Measurements from ENCODE around the gene DDHD1.
"Not testable (repeated sequence)": the region's sequence is repeated elsewhere in the genome, so short reads cannot be mapped to it uniquely, and the experiment has no call there.

The DDHD1 gene

GRCh38 chr14:53152887-53153701, at the start of gene DDHD1:
Gene DDHD1, minus strand, starts transcription at chr14:53153323. Its CDS starts 225 bp downstream, at chr14:53153098.
- Mint-ChIP-seq H3K27me3 (no peaks in the 10 kb centered on the region), H3K27ac (peak within 1 kb of the TSS; percentile 98), H3K4me1 (peaks cover 46% of the 10 kb centered on the region), H3K4me3 (peak within 1 kb of the TSS; percentile 99), H3K9me3 (no peaks in the 10 kb centered on the region), H3K36me3 (peaks cover 24% of the 10 kb centered on the region)
- DNase-seq, result peak; percentile 84
- CTCF ChIA-PET, result interaction anchor here (0.7 to 4.1 kb wide), 8 partner anchors 13 to 142 kb away, joined by 3 to 31 read pairs (median 3); no protein-coding TSS in a partner anchor

- Mint-ChIP-seq H3K4me1 (no peaks in the 10 kb centered on the region), H3K27ac (no peak overlapping the region), H3K4me3 (no peak overlapping the region), H3K36me3 (peaks cover 4% of the 10 kb centered on the region), H3K9me3 (peaks cover 10% of the 10 kb centered on the region), H3K27me3 (peaks cover 4% of the 10 kb centered on the region)
- CTCF ChIA-PET, result no interaction called here
- DNase-seq, result no peak
Observed at GRCh38 chr14:53195949-53196348, 42.8 kb upstream of the DDHD1 start.

GRCh38 chr14:53193193-53193592, 40.1 kb upstream of the DDHD1 start:
- Mint-ChIP-seq H3K27ac (no peak overlapping the region), H3K9me3 (peaks cover 3% of the 10 kb centered on the region), H3K36me3 (no peaks in the 10 kb centered on the region), H3K4me1 (no peaks in the 10 kb centered on the region), H3K27me3 (no peaks in the 10 kb centered on the region), H3K4me3 (no peak overlapping the region)
- DNase-seq, result no peak
- CTCF ChIA-PET, result no interaction called here

- H3K4me3 Mint-ChIP-seq, result no peak overlapping the region
- H3K36me3 Mint-ChIP-seq, result no peaks in the 10 kb centered on the region
- peaks cover 2% of the 10 kb centered on the region for H3K9me3 Mint-ChIP-seq
- H3K27me3 Mint-ChIP-seq, result no peaks in the 10 kb centered on the region
- CTCF ChIA-PET, result interaction anchor here (0.5 kb wide), 1 partner anchor 535 kb away, joined by 3 read pairs; no protein-coding TSS in a partner anchor
- DNase-seq, result no peak
- H3K27ac Mint-ChIP-seq, result no peak overlapping the region
- H3K4me1 Mint-ChIP-seq, result no peaks in the 10 kb centered on the region
Observed at GRCh38 chr14:53192052-53192760, 39.1 kb upstream of the DDHD1 start.

GRCh38 chr14:53190938-53191337, 37.8 kb upstream of the DDHD1 start:
- Mint-ChIP-seq H3K4me3 (no peak overlapping the region), H3K27me3 (no peaks in the 10 kb centered on the region), H3K36me3 (no peaks in the 10 kb centered on the region), H3K27ac (no peak overlapping the region), H3K9me3 (no peaks in the 10 kb centered on the region), H3K4me1 (no peaks in the 10 kb centered on the region)
- CTCF ChIA-PET, result no interaction called here
- no peak for DNase-seq

- Mint-ChIP-seq H3K27ac (no peak overlapping the region), H3K9me3 (no peaks in the 10 kb centered on the region), H3K27me3 (no peaks in the 10 kb centered on the region), H3K4me1 (no peaks in the 10 kb centered on the region), H3K4me3 (no peak overlapping the region), H3K36me3 (no peaks in the 10 kb centered on the region)
- no peak for DNase-seq
- CTCF ChIA-PET, result no interaction called here
Observed at GRCh38 chr14:53187921-53188463, 34.9 kb upstream of the DDHD1 start.

- Mint-ChIP-seq H3K27me3 (no peaks in the 10 kb centered on the region), H3K27ac (no peak overlapping the region)
- CTCF ChIA-PET, result no interaction called here
Observed at GRCh38 chr14:53186532-53186931, 33.4 kb upstream of the DDHD1 start.

GRCh38 chr14:53183611-53184010, 30.5 kb upstream of the DDHD1 start:
- DNase-seq, result no peak
- CTCF ChIA-PET, result no interaction called here
- Mint-ChIP-seq H3K9me3 (peaks cover 2% of the 10 kb centered on the region), H3K27ac (no peak overlapping the region), H3K27me3 (peaks cover 6% of the 10 kb centered on the region), H3K36me3 (no peaks in the 10 kb centered on the region), H3K4me3 (no peak overlapping the region), H3K4me1 (peaks cover 2% of the 10 kb centered on the region)

More at GRCh38 chr14:53186532-53186931, 33.4 kb upstream of the DDHD1 start:
- no peaks in the 10 kb centered on the region for H3K36me3 Mint-ChIP-seq
- DNase-seq, result no peak
- H3K4me1 Mint-ChIP-seq, result no peaks in the 10 kb centered on the region
- H3K4me3 Mint-ChIP-seq, result no peak overlapping the region
- H3K9me3 Mint-ChIP-seq, result no peaks in the 10 kb centered on the region

- Mint-ChIP-seq H3K27me3 (peaks cover 6% of the 10 kb centered on the region), H3K4me3 (no peak overlapping the region), H3K36me3 (no peaks in the 10 kb centered on the region), H3K9me3 (peaks cover 2% of the 10 kb centered on the region), H3K27ac (no peak overlapping the region), H3K4me1 (peaks cover 2% of the 10 kb centered on the region)
- DNase-seq, result no peak
- CTCF ChIA-PET, result no interaction called here
Observed at GRCh38 chr14:53183056-53183455, 29.9 kb upstream of the DDHD1 start.

GRCh38 chr14:53181463-53182081, 28.4 kb upstream of the DDHD1 start:
- H3K27me3 Mint-ChIP-seq, result peaks cover 10% of the 10 kb centered on the region
- H3K4me1 Mint-ChIP-seq, H3K36me3 Mint-ChIP-seq, H3K9me3 Mint-ChIP-seq, H3K4me3 Mint-ChIP-seq, H3K27ac Mint-ChIP-seq, DNase-seq, CTCF ChIA-PET: not testable (repeated sequence)

GRCh38 chr14:53180272-53181221, 27.4 kb upstream of the DDHD1 start:
- CTCF ChIA-PET, result interaction anchor here (0.6 to 1.2 kb wide), 2 partner anchors 61 to 71 kb away, joined by 3 read pairs; no protein-coding TSS in a partner anchor
- Mint-ChIP-seq H3K27ac (no peak overlapping the region), H3K36me3 (no peaks in the 10 kb centered on the region), H3K9me3 (peaks cover 2% of the 10 kb centered on the region), H3K4me1 (peaks cover 2% of the 10 kb centered on the region), H3K27me3 (peaks cover 10% of the 10 kb centered on the region), H3K4me3 (no peak overlapping the region)
- DNase-seq, result no peak

GRCh38 chr14:53179486-53180005, 26.4 kb upstream of the DDHD1 start:
- H3K9me3 Mint-ChIP-seq, H3K36me3 Mint-ChIP-seq, H3K4me1 Mint-ChIP-seq, H3K27ac Mint-ChIP-seq, DNase-seq, H3K4me3 Mint-ChIP-seq: not testable (repeated sequence)
- CTCF ChIA-PET, result interaction anchor here (1.2 kb wide), 1 partner anchor 70 kb away, joined by 3 read pairs; no protein-coding TSS in a partner anchor
- H3K27me3 Mint-ChIP-seq, result peaks cover 10% of the 10 kb centered on the region

GRCh38 chr14:53175375-53175774, 22.3 kb upstream of the DDHD1 start:
- no peaks in the 10 kb centered on the region for H3K9me3 Mint-ChIP-seq
- CTCF ChIA-PET, result no interaction called here
- H3K4me3 Mint-ChIP-seq, result no peak overlapping the region
- no peaks in the 10 kb centered on the region for H3K4me1 Mint-ChIP-seq
- H3K27ac Mint-ChIP-seq, result no peak overlapping the region
- DNase-seq, result no peak
- H3K27me3 Mint-ChIP-seq, result peaks cover 8% of the 10 kb centered on the region
- no peaks in the 10 kb centered on the region for H3K36me3 Mint-ChIP-seq

Data from activated naive CD4-positive, alpha-beta T cell treated with anti-CD3 and anti-CD28 coated beads, Interleukin-2, amount 10 ng/mL, durations not matched to agents 7 days and 5 days (primary cell).